ENCODE measurements around the gene CA10. TPM values are rescaled to one million over a fixed set of nuclear protein-coding genes. Genes with fewer than 3 reads are reported as not detected.

CA10 gene
- total RNA-seq, 1 donor from 2014 or later = 2.2 TPM

DNA sequence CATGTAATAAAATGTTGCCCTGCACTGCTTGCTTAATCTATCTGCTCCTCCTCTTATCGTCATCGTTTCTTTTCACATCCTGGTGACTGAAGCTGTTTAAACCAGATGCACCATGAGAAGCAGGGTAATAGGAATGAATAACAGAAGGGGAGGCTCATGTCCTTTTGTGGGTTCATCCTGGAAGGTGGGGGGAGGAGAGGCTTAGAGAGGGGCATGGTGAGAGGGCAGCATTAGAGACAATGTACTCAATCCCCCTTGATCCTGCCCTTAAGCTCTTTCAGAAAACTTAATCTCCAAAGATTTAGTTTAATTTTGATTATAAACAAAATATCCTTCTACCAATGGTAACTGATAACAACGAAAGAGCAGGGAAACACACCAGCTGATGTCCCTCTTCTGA is 248.5 kb downstream of the CA10 start:
- Mint-ChIP-seq H3K36me3 (no peaks in the 10 kb centered on the region), H3K27me3 (peaks cover 8% of the 10 kb centered on the region), H3K27ac (no peak overlapping the region), H3K9me3 (no peaks in the 10 kb centered on the region), H3K4me3 (no peak overlapping the region), H3K4me1 (ENCODE audit: unreplicated experiment) (no peaks in the 10 kb centered on the region)
- DNase-seq (ENCODE audit: extremely low spot score, unreplicated experiment) = no peak
- TF ChIP-seq, protein P1, sequence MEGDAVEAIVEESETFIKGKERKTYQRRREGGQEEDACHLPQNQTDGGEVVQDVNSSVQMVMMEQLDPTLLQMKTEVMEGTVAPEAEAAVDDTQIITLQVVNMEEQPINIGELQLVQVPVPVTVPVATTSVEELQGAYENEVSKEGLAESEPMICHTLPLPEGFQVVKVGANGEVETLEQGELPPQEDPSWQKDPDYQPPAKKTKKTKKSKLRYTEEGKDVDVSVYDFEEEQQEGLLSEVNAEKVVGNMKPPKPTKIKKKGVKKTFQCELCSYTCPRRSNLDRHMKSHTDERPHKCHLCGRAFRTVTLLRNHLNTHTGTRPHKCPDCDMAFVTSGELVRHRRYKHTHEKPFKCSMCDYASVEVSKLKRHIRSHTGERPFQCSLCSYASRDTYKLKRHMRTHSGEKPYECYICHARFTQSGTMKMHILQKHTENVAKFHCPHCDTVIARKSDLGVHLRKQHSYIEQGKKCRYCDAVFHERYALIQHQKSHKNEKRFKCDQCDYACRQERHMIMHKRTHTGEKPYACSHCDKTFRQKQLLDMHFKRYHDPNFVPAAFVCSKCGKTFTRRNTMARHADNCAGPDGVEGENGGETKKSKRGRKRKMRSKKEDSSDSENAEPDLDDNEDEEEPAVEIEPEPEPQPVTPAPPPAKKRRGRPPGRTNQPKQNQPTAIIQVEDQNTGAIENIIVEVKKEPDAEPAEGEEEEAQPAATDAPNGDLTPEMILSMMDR (conservative IDR thresholded peaks at IDR 0.05) = no peak

DNA sequence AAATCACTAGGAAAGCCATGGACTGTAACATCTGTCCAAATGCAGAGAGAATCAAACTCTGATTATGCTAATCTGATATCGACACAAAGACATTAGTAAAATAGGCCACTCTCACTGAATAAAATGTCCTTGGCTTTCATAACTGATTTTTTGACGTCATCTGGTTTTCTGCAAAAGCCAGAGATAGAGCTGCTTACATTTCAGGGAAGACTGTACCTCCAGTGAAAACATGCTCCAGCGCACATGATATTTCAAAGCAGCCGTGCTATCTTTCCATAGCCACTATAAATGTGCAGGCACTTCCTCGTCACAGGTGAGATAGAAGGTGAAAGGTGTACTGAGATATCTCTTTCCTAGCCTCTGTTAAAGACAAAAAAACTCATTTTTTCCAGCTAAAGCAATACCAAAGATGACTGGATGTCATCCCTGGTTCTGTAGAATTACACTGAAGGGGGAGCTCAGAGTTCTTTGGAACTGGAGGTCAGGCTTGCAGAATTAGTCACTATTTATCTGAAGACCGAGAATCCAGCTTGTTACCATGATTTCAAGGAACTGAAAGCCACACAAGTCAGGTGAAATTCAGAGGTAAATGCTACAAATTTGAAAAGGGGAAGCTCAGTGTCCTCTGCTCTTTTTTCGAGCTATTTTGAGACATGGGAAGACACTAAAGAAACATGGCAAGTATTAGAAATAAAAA is 249.5 kb downstream of the CA10 start:
- Mint-ChIP-seq H3K4me3 (no peak overlapping the region), H3K4me1 (ENCODE audit: unreplicated experiment) (no peaks in the 10 kb centered on the region), H3K27me3 (peaks cover 8% of the 10 kb centered on the region), H3K36me3 (no peaks in the 10 kb centered on the region), H3K9me3 (no peaks in the 10 kb centered on the region), H3K27ac (no peak overlapping the region)
- TF ChIP-seq, protein P1 (conservative IDR thresholded peaks at IDR 0.05) = no peak
- DNase-seq (ENCODE audit: extremely low spot score, unreplicated experiment) = no peak

DNA sequence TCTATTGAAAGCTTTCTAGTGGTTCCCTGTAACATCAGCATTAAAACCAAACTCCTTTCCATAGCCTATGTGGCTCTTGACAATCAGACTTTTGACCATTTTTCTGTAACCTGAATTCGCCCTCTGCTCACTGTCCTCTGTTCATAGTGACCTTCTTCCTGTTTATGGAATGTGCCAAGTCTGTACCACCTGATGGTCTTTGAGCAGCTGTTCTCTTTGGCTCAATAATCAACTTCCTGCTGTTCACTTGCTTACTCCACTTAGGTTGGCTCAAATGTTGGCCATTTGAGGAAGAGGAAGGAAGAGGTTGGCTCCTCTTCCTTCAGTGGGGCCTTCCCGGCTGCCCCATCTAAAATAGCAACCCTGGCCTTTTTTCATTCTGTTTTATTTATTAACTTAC is 251.5 kb downstream of the CA10 start:
- no peaks in the 10 kb centered on the region for H3K4me1 Mint-ChIP-seq (ENCODE audit: unreplicated experiment)
- DNase-seq (ENCODE audit: extremely low spot score, unreplicated experiment) = no peak
- no peaks in the 10 kb centered on the region for H3K36me3 Mint-ChIP-seq
- H3K4me3 Mint-ChIP-seq = no peak overlapping the region
- no peak overlapping the region for H3K27ac Mint-ChIP-seq
- H3K27me3 Mint-ChIP-seq = peaks cover 5% of the 10 kb centered on the region
- TF ChIP-seq, protein P1 (conservative IDR thresholded peaks at IDR 0.05) = no peak
- no peaks in the 10 kb centered on the region for H3K9me3 Mint-ChIP-seq

DNA sequence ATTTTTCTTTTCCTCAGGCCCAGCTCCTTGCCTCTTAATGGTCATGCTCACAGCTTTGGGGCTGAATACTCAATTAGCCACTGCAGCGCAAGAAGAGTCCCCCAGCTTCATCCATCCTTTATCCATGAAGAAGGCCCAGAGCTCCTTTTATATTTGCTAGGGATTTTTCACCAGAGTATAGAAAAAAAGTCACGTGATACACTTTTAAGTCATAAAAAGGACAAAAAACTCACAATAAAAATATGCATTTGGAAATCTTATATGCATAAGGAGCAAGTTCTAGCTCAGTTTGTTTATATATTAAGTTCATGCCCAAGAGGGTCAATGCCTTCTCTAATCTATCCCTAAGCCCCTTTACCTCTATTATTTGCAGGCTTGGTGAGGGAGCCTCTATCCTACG is 254.1 kb downstream of the CA10 start:
- DNase-seq (ENCODE audit: extremely low spot score, unreplicated experiment) = no peak
- no peak overlapping the region for H3K27ac Mint-ChIP-seq
- no peaks in the 10 kb centered on the region for H3K36me3 Mint-ChIP-seq
- H3K9me3 Mint-ChIP-seq = no peaks in the 10 kb centered on the region
- TF ChIP-seq, protein P1 (conservative IDR thresholded peaks at IDR 0.05) = no peak
- H3K4me1 Mint-ChIP-seq (ENCODE audit: unreplicated experiment) = no peaks in the 10 kb centered on the region
- H3K27me3 Mint-ChIP-seq = peaks cover 5% of the 10 kb centered on the region
- H3K4me3 Mint-ChIP-seq = no peak overlapping the region

GRCh38 chr17:51901242-51901641 is 257.3 kb downstream of the CA10 start:
- DNase-seq (ENCODE audit: extremely low spot score, unreplicated experiment) = no peak
- H3K36me3 Mint-ChIP-seq = no peaks in the 10 kb centered on the region

More at GRCh38 chr17:51901242-51901641, 257.3 kb downstream of the CA10 start:
- Mint-ChIP-seq H3K27ac (no peak overlapping the region), H3K4me1 (ENCODE audit: unreplicated experiment) (no peaks in the 10 kb centered on the region), H3K27me3 (peaks cover 7% of the 10 kb centered on the region), H3K4me3 (no peak overlapping the region), H3K9me3 (no peaks in the 10 kb centered on the region)
- TF ChIP-seq, protein P1 (conservative IDR thresholded peaks at IDR 0.05) = no peak

Data from type B pancreatic cell (in vitro differentiated cells).